GM15510 (cell line): ENCODE results near the gene COTL1.

Source experiments
- POLR2A ChIP-seq: IDR thresholded peaks from 3 replicates; pipeline ENCODE4 v1.6.1; 2011; ENCODE audit warnings: borderline replicate concordance; ENCODE audit not compliant: insufficient read length; ENCODE audit errors: extremely low read depth

COTL1 gene

DNA sequence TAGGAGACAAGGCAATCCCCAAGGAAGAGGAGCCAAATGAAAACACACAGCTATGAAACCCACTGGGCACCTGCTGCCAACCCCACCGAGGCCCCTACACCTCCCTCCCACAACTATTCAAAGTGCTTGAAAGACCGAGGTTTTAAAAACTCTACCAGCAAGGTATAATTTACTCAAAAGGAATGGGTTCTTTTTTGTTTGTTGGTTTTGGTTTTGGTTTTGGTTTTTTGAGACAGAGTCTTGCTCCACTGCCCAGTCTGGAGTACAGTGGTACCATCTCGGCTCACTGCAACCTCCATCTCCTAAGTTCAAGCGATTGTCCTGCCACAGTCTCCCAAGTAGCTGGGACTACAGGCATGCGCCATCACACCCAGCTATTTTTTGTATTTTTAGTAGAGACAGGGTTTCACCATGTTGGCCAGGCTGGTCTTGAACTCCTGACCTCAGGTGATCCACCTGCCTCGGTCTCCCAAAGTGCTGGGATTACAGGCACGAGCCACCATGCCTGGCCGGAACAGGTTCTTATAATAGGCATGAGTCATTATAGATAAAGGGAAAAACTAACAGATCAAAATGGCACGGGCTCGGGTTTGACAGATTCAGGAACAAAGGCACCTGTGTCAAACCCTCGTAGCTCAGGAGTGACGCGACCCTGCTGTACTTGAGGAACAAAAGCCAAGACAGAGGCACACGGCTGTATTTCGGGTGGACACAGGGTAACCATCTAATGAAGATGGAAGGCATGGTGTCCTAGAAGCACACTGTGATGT lies 40.7 kb downstream of the COTL1 start:
- TF ChIP-seq POLR2A: no peak

GRCh38 chr16:84575914-84576313 lies 42.0 kb downstream of the COTL1 start:
- no peak for TF ChIP-seq POLR2A

DNA sequence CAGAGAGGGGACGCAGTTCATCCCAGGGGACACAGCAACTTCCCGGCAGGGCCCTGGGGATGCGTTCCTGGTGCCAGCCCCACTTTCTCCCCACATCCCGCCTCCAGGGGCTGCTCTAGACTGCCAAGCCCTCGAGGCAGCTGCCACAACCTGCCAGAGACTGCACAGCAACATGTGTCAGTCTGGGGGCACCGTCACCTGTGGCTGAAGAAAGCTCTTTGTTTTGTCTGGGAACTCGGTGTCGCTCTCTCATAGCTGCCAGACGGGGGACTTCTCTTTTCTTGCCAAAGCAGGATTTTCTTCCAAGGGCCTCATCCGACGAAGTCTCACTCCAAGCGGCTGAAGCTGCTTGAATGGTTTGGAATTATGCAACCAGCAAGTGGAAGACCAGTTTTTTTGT lies 43.7 kb downstream of the COTL1 start:
- TF ChIP-seq POLR2A: no peak

- no peak for TF ChIP-seq POLR2A
These were observed 45.8 kb downstream of the COTL1 start for GRCh38 chr16:84572096-84572495.

GRCh38 chr16:84571506-84571905 lies 46.4 kb downstream of the COTL1 start:
- no peak for TF ChIP-seq POLR2A

DNA sequence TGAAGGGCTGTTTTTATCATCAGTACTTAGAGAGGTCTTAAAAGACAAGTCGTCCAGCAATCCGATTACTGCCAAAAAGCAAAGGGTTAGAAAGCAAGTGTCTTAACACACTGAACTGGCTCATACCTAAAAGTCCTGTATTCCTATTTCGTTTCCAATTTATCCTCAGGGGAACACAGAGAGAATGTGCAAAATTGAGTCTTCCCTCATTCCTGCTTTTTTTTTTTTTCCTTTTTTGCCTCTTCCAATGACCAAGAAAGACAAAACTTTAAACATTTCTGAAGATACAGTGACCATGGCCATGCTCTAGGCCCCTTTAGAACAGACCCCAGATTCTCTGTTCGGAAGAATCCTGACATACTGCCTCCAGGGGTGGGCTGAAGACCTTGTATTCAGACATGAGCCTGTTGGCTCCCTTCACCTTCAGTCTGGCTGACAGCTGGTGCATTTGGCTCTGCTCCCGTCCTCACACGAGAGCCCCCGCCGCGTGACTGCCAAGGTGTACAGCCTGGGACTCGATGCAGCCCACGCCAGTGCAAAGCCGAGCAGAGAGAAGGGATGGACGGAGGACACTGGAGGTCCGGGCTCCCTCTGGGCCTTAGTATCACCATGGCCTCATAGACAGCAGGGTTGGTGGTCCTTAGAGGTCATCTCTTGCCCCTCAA lies 47.0 kb downstream of the COTL1 start:
- no peak for TF ChIP-seq POLR2A

GRCh38 chr16:84569382-84569987 lies 48.4 kb downstream of the COTL1 start:
- TF ChIP-seq POLR2A: no peak

DNA sequence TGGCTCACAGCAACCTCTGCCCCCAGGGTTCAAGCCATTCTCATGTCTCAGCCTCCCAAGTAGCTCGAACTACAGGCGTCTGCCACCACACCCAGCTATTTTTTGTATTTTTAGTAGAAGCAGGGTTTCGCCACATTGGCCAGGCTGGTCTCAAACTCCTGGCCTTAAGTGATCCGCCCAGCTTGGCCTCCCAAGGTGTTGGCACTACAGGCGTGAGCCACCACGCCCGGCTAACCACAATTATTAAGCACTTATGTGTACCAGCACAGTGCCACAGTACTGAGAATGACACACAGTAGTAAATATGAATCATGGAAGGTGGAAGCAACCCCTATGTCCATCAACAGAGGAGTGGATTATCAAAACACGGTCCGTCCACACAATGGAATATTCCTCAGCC lies 49.8 kb downstream of the COTL1 start:
- TF ChIP-seq POLR2A: no peak

GRCh38 chr16:84567286-84567962 lies 50.5 kb downstream of the COTL1 start:
- TF ChIP-seq POLR2A: no peak

DNA sequence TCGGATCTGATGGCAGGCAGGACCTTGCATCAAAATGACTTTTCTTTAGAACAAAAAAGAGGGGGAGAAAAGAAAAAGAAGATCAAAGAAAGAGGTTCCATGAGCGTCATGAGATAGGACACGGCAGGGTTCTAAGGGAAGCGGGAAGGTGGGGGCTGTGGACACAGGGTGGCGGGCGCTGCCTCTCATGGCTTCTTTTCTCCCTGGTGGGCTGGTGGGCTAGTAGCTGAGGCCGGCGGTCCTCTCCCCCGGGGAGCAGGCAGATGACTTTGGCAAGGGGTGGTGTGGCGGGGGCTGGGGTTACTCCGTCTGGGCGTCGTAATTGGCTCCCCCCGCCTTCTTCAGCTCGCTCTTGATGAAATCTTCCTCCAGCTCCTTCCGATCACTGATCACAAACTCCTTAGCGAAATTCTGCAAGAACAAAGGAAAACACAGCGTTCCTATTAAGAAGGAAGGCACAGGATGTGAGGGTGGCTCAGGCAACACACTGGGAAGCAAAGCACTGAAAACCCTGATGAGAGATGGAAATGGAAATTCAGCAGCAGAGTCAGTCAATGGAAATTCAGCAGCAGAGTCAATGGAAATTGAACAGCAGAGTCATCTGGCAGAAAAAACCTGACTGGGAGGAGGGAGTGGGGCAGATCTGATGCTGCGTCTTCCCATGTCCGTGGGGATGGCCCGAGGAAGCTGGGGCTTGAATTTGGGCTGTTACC lies 51.2 kb downstream of the COTL1 start:
- TF ChIP-seq POLR2A: no peak

- TF ChIP-seq POLR2A: no peak
These were observed 52.0 kb downstream of the COTL1 start for GRCh38 chr16:84565669-84566495.

DNA sequence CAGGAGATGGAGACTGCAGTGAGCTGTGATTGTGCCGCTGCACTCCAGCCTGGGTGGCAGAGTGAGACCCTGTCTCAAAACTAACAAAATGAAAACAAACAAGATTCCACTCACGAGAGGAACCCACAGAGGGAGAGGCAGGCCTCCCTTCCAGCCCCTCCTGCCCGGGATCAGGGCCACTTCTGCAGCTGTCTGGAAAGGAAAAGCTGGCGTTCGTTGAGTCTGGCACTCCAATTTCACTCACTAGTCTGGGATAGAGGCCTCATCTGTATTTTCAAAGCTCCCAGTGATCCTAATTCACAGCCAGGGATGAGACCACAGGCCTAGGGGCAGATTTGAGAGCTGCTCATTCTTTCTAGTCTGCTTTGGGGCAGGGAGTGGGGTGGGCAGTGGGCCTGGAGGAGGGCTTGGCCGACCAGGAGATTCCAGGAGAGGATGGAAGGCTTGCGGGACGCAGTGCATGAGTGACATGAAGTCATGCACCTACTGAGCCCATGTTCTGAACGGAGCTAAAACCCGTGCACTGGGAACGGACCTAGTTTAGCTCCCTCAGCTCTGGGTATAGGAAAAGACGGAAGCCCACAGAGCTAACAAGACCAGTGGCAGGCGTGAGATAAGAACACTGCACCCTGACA lies 54.0 kb downstream of the COTL1 start:
- no peak for TF ChIP-seq POLR2A

GRCh38 chr16:84563064-84563715 lies 54.7 kb downstream of the COTL1 start:
- TF ChIP-seq POLR2A: no peak
